Measurements from ENCODE around the gene PLCB1. TPM values are rescaled to one million over a fixed set of nuclear protein-coding genes. Genes with fewer than 3 reads are reported as not detected.

The PLCB1 gene
- total and polyA plus RNA-seq, 4 donors: 1.6 to 43.8 (median 6.1) TPM

DNA sequence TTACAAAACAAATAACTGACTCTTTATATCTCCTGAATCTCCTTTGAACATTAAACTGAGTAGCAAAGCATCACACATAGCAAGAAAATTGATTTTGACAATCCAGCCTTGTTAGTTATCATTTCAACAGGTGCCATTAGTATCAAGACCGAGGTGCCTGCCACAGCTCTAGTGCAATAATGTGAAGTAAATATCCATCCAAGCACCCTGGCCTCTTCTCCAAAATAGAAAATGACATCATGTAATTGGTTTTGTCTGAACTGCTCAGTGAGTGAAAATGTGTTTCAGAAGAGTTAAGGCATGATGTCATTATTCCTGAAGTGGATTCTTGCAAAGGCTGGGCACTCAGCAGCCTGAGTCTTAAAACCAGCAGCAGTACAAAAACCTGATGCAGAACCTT lies 341.4 kb downstream of the PLCB1 start:
- DNase-seq (peak in 1 of 3 donors; percentile 23), ATAC-seq (ENCODE audit: insufficient read depth, low FRiP score) (no peak)
- Histone ChIP-seq H3K27me3 (ENCODE audit: control insufficient read depth in 3 of 3, insufficient read depth in 3 of 3, low read length in 2 of 3) (no peaks in the 10 kb centered on the region), H3K36me3 (ENCODE audit: control insufficient read depth in 4 of 4, insufficient read depth in 4 of 4, low read length in 4 of 4) (no peaks in the 10 kb centered on the region), H3K4me3 (no peak overlapping the region), H3K9me3 (ENCODE audit: control insufficient read depth in 4 of 4, insufficient read depth in 3 of 4, low read length in 3 of 4) (no peaks in the 10 kb centered on the region), H3K27ac (ENCODE audit: low read depth in 1 of 2, low read length in 1 of 2) (no peak overlapping the region), H3K9ac (ENCODE audit: insufficient read depth in 1 of 2, low read length in 2 of 2) (no peak overlapping the region), H3K4me1 (ENCODE audit: control insufficient read depth in 5 of 5, insufficient read depth in 5 of 5, low read length in 5 of 5) (peaks cover 0 to 6% (median 0%) of the 10 kb centered on the region in 5 donors)
- TF ChIP-seq, protein P1, sequence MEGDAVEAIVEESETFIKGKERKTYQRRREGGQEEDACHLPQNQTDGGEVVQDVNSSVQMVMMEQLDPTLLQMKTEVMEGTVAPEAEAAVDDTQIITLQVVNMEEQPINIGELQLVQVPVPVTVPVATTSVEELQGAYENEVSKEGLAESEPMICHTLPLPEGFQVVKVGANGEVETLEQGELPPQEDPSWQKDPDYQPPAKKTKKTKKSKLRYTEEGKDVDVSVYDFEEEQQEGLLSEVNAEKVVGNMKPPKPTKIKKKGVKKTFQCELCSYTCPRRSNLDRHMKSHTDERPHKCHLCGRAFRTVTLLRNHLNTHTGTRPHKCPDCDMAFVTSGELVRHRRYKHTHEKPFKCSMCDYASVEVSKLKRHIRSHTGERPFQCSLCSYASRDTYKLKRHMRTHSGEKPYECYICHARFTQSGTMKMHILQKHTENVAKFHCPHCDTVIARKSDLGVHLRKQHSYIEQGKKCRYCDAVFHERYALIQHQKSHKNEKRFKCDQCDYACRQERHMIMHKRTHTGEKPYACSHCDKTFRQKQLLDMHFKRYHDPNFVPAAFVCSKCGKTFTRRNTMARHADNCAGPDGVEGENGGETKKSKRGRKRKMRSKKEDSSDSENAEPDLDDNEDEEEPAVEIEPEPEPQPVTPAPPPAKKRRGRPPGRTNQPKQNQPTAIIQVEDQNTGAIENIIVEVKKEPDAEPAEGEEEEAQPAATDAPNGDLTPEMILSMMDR (IDR thresholded peaks at IDR 0.05; ENCODE audit: control extremely low read depth, extremely low read depth): no peak
- WGBS, 2 donors: 67 to 75% methylated on average over 1 of the region's 1 CpG

DNA sequence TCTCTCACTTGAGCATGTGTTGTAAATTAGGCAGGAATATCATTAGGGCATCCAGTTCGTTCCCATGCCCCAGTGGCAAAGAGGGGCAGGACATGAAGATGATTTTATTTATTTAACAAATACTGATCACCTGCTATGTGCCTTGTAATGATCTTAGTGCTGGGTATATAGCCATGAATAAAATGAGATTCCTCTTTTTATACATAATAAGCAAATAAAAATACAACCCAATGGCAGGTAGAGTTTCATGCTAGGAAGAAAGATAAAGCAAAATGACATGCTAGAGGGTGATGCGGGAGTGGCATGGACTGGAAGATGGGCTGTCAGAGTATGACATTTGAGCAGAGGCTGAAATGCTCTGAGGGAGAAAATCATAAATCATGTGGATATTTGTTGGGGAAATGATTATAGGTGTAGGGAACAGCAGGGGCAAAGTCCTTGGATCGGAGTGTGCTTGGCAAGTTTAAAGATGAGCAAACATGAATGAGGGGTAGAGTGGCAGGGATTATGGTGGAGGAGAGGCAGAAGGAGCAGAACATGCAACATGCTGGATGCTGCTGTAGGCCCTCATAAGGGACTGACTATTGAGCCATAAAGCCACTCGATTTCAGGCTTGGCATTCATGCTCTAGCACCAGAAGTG lies 342.1 kb downstream of the PLCB1 start:
- Histone ChIP-seq H3K36me3 (ENCODE audit: control insufficient read depth in 4 of 4, insufficient read depth in 4 of 4, low read length in 4 of 4) (no peaks in the 10 kb centered on the region), H3K4me1 (ENCODE audit: control insufficient read depth in 5 of 5, insufficient read depth in 5 of 5, low read length in 5 of 5) (peaks cover 0 to 6% (median 0%) of the 10 kb centered on the region in 5 donors), H3K4me3 (no peak overlapping the region), H3K9me3 (ENCODE audit: control insufficient read depth in 4 of 4, insufficient read depth in 3 of 4, low read length in 3 of 4) (no peaks in the 10 kb centered on the region), H3K27ac (ENCODE audit: low read depth in 1 of 2, low read length in 1 of 2) (no peak overlapping the region), H3K9ac (ENCODE audit: insufficient read depth in 1 of 2, low read length in 2 of 2) (no peak overlapping the region), H3K27me3 (ENCODE audit: control insufficient read depth in 3 of 3, insufficient read depth in 3 of 3, low read length in 2 of 3) (no peaks in the 10 kb centered on the region)
- TF ChIP-seq, protein P1 (IDR thresholded peaks at IDR 0.05; ENCODE audit: control extremely low read depth, extremely low read depth): no peak
- WGBS, 2 donors: 91 to 94% methylated on average over 4 of the region's 4 CpGs
- ATAC-seq (ENCODE audit: insufficient read depth, low FRiP score) (no peak), DNase-seq (no peak)

DNA sequence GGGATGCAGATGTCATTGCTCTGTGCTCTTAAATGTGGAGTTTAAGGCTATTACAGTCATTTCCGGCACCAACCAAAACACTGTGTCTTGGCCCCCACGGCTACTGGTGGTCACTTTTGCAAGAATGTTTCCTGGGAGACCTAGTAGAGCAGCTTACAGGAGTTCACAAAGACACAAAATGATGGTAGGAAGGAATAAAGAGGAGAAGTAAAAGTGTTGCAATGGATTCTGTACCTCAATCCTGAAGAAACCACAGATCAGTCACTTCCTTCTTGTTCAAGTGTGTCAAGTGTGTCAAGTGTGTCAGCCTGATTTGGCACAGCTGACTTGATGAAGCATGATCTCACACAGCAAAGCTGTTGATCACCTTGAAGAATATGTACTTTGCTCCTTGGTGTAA lies 344.0 kb downstream of the PLCB1 start:
- Histone ChIP-seq H3K9ac (ENCODE audit: insufficient read depth in 1 of 2, low read length in 2 of 2) (no peak overlapping the region), H3K27me3 (ENCODE audit: control insufficient read depth in 3 of 3, insufficient read depth in 3 of 3, low read length in 2 of 3) (no peaks in the 10 kb centered on the region), H3K4me3 (no peak overlapping the region), H3K4me1 (ENCODE audit: control insufficient read depth in 5 of 5, insufficient read depth in 5 of 5, low read length in 5 of 5) (peaks cover 0 to 6% (median 0%) of the 10 kb centered on the region in 5 donors), H3K27ac (ENCODE audit: low read depth in 1 of 2, low read length in 1 of 2) (no peak overlapping the region), H3K36me3 (ENCODE audit: control insufficient read depth in 4 of 4, insufficient read depth in 4 of 4, low read length in 4 of 4) (no peaks in the 10 kb centered on the region), H3K9me3 (ENCODE audit: control insufficient read depth in 4 of 4, insufficient read depth in 3 of 4, low read length in 3 of 4) (no peaks in the 10 kb centered on the region)
- TF ChIP-seq, protein P1 (IDR thresholded peaks at IDR 0.05; ENCODE audit: control extremely low read depth, extremely low read depth): no peak
- DNase-seq (no peak), ATAC-seq (ENCODE audit: insufficient read depth, low FRiP score) (no peak)
- 57 to 62% methylated on average over 2 of the region's 2 CpGs for WGBS, 2 donors

GRCh38 chr20:8480597-8480996 lies 348.5 kb downstream of the PLCB1 start:
- WGBS, 2 donors: 98% methylated on average over 6 of the region's 6 CpGs
- Histone ChIP-seq H3K27ac (ENCODE audit: low read depth in 1 of 2, low read length in 1 of 2) (no peak overlapping the region), H3K27me3 (ENCODE audit: control insufficient read depth in 3 of 3, insufficient read depth in 3 of 3, low read length in 2 of 3) (no peaks in the 10 kb centered on the region), H3K4me1 (ENCODE audit: control insufficient read depth in 5 of 5, insufficient read depth in 5 of 5, low read length in 5 of 5) (peaks cover 0 to 6% (median 0%) of the 10 kb centered on the region in 5 donors), H3K4me3 (no peak overlapping the region), H3K9me3 (ENCODE audit: control insufficient read depth in 4 of 4, insufficient read depth in 3 of 4, low read length in 3 of 4) (no peaks in the 10 kb centered on the region), H3K9ac (ENCODE audit: insufficient read depth in 1 of 2, low read length in 2 of 2) (no peak overlapping the region), H3K36me3 (ENCODE audit: control insufficient read depth in 4 of 4, insufficient read depth in 4 of 4, low read length in 4 of 4) (no peaks in the 10 kb centered on the region)
- DNase-seq: no peak
- no peak for ATAC-seq (ENCODE audit: insufficient read depth, low FRiP score)
- TF ChIP-seq, protein P1 (IDR thresholded peaks at IDR 0.05; ENCODE audit: control extremely low read depth, extremely low read depth): no peak
